Hepatocyte (in vitro differentiated cells): ENCODE data around the gene CCDC70. TPM values are rescaled to one million over a fixed set of nuclear protein-coding genes. Genes with fewer than 3 reads are reported as not detected.

Experiments used
- DNase-seq: peaks from one replicate; pipeline ENCODE4 v3.0.0-alpha.2; 2016; ENCODE audit warnings: low spot score
- H2AFZ ChIP-seq: fragments of 200-600 bp; sonication (generic); 2 replicates; pipeline ENCODE4 v1.6.0; 2016; ENCODE audit warnings: antibody characterized with exemption, mild to moderate bottlenecking
- H3K27ac ChIP-seq: fragments of 200-600 bp; sonication (generic); 2 replicates; pipeline ENCODE4 v1.5.1; 2016; ENCODE audit warnings: mild to moderate bottlenecking
- H3K27me3 ChIP-seq: fragments of 200-600 bp; sonication (generic); 2 replicates; pipeline ENCODE4 v1.6.1; 2016
- H3K36me3 ChIP-seq: fragments of 200-600 bp; sonication (generic); replicated peaks from 2 replicates; pipeline ENCODE4 v1.5.1; 2016; ENCODE audit warnings: low read depth; ENCODE audit not compliant: insufficient read depth
- H3K4me1 ChIP-seq: fragments of 200-600 bp; sonication (generic); 2 replicates; pipeline ENCODE4 v1.5.1; 2016; ENCODE audit warnings: mild to moderate bottlenecking, moderate library complexity; ENCODE audit not compliant: insufficient read depth
- H3K4me2 ChIP-seq: fragments of 200-600 bp; sonication (generic); 2 replicates; pipeline ENCODE4 v1.6.0; 2016
- H3K4me3 ChIP-seq: fragments of 200-600 bp; sonication (generic); 2 replicates; pipeline ENCODE4 v1.5.1; 2016; ENCODE audit warnings: mild to moderate bottlenecking
- H3K79me2 ChIP-seq: fragments of 200-600 bp; sonication (generic); 2 replicates; pipeline ENCODE4 v1.6.0; 2017; ENCODE audit warnings: mild to moderate bottlenecking
- H3K9me2 ChIP-seq: fragments of 200-600 bp; sonication (generic); replicated peaks from 2 replicates; pipeline ENCODE4 v1.6.0; 2017; ENCODE audit warnings: mild to moderate bottlenecking; ENCODE audit not compliant: insufficient read depth
- H3K9me3 ChIP-seq: fragments of 200-600 bp; sonication (generic); 2 replicates; pipeline ENCODE4 v1.5.1; 2016; ENCODE audit warnings: low read depth, mild to moderate bottlenecking
- H4K20me1 ChIP-seq: fragments of 200-600 bp; sonication (generic); 2 replicates; pipeline ENCODE4 v1.6.0; 2016; ENCODE audit warnings: mild to moderate bottlenecking; ENCODE audit not compliant: insufficient read depth, poor library complexity, severe bottlenecking
- EZH2 ChIP-seq: fragments of 200-600 bp; sonication (generic); IDR thresholded peaks from 2 replicates; pipeline ENCODE4 v1.6.1; 2016; ENCODE audit warnings: antibody characterized with exemption, mild to moderate bottlenecking, borderline replicate concordance
- EZH2phosphoT487 ChIP-seq: fragments of 200-600 bp; sonication (generic); IDR thresholded peaks from one replicate; pipeline ENCODE4 v1.6.1; 2018; ENCODE audit warnings: antibody characterized with exemption, mild to moderate bottlenecking, low read depth, moderate library complexity; ENCODE audit not compliant: unreplicated experiment, severe bottlenecking
- WGBS: methylation state at CpG from one replicate; pipeline ENCODE4 v1.1.6; 2016; ENCODE audit warnings: low lambda C conversion rate; ENCODE audit errors: missing lambda C conversion rate; 5-methylcytosine and 5-hydroxymethylcytosine counted together
- polyA plus RNA-seq: library from polyadenylated mRNA; unstranded; fragments of >200 nt; fragmentation: Nextera tagmentation; extraction: Ambion mirVana; gene quantifications from 2 replicates; pipeline ENCODE4 v1.2.1, GENCODE V29; 2016
- total RNA-seq: library from RNA; depleted of rRNA; stranded (reverse); fragments of >200 nt; gene quantifications from 2 replicates; pipeline ENCODE4 v1.2.3, GENCODE V29; 2014
- TF ChIP-seq, protein P1 (sequence below): fragments of 200-600 bp; sonication (generic); IDR thresholded peaks from 2 replicates; pipeline ENCODE4 v1.5.1; 2016; ENCODE audit warnings: antibody characterized with exemption, mild to moderate bottlenecking; ENCODE audit not compliant: poor library complexity

CCDC70 gene
- total and polyA plus RNA-seq, 2 experiments from 2014 or later = not detected

- no peaks in the 10 kb centered on the region for H3K9me2 ChIP-seq
- 93% methylated on average over 4 of the region's 4 CpGs for WGBS
- DNase-seq = no peak
- H3K4me2 ChIP-seq = no peak overlapping the region
- no peaks in the 10 kb centered on the region for H3K27me3 ChIP-seq
- TF ChIP-seq EZH2phosphoT487 = no peak
- no peak for TF ChIP-seq EZH2
- TF ChIP-seq, protein P1, sequence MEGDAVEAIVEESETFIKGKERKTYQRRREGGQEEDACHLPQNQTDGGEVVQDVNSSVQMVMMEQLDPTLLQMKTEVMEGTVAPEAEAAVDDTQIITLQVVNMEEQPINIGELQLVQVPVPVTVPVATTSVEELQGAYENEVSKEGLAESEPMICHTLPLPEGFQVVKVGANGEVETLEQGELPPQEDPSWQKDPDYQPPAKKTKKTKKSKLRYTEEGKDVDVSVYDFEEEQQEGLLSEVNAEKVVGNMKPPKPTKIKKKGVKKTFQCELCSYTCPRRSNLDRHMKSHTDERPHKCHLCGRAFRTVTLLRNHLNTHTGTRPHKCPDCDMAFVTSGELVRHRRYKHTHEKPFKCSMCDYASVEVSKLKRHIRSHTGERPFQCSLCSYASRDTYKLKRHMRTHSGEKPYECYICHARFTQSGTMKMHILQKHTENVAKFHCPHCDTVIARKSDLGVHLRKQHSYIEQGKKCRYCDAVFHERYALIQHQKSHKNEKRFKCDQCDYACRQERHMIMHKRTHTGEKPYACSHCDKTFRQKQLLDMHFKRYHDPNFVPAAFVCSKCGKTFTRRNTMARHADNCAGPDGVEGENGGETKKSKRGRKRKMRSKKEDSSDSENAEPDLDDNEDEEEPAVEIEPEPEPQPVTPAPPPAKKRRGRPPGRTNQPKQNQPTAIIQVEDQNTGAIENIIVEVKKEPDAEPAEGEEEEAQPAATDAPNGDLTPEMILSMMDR = no peak
- H3K4me3 ChIP-seq = no peak overlapping the region
- H4K20me1 ChIP-seq = no peaks in the 10 kb centered on the region
- H2AFZ ChIP-seq = no peak overlapping the region
- H3K27ac ChIP-seq = no peak overlapping the region
- no peaks in the 10 kb centered on the region for H3K79me2 ChIP-seq
- no peaks in the 10 kb centered on the region for H3K36me3 ChIP-seq
- H3K4me1 ChIP-seq = no peaks in the 10 kb centered on the region
- no peaks in the 10 kb centered on the region for H3K9me3 ChIP-seq
Measured at GRCh38 chr13:51818276-51818675, 43.5 kb upstream of the CCDC70 start.

- no peaks in the 10 kb centered on the region for H3K79me2 ChIP-seq
- no peak overlapping the region for H3K27ac ChIP-seq
- 88% methylated on average over 9 of the region's 9 CpGs for WGBS
- no peaks in the 10 kb centered on the region for H3K9me3 ChIP-seq
- no peaks in the 10 kb centered on the region for H3K36me3 ChIP-seq
- H3K9me2 ChIP-seq = no peaks in the 10 kb centered on the region
- no peak for DNase-seq
- no peaks in the 10 kb centered on the region for H4K20me1 ChIP-seq
- TF ChIP-seq, protein P1 = no peak
- no peak for TF ChIP-seq EZH2
- TF ChIP-seq EZH2phosphoT487 = no peak
- no peaks in the 10 kb centered on the region for H3K4me1 ChIP-seq
- H3K4me3 ChIP-seq = no peak overlapping the region
- H3K27me3 ChIP-seq = no peaks in the 10 kb centered on the region
- no peak overlapping the region for H3K4me2 ChIP-seq
- H2AFZ ChIP-seq = no peak overlapping the region
Measured at GRCh38 chr13:51818781-51819511, 42.8 kb upstream of the CCDC70 start.

DNA sequence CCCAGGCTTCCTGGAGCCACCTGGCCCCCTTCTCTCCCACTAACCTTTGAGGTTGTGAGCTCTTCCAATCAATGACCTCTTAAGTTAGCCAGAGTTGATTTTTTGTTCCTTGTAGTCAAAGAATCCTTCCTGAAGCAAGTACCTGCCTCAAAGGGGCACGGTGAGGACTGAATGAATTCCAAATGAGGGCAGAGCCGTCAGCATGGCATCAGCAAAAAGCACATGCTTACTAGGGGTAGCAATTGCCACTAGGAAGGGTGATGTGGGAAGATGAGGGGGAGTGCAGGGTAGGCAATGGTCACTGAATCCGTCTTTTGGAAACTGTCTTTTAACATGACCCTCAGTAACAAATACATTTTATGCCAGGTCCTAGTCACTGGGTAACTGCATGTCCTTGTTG is 42.2 kb upstream of the CCDC70 start:
- H4K20me1 ChIP-seq = no peaks in the 10 kb centered on the region
- no peaks in the 10 kb centered on the region for H3K4me1 ChIP-seq
- H3K4me3 ChIP-seq = no peak overlapping the region
- no peak for DNase-seq
- TF ChIP-seq, protein P1 = no peak
- TF ChIP-seq EZH2phosphoT487 (no peak), EZH2 (no peak)
- H3K36me3 ChIP-seq = no peaks in the 10 kb centered on the region
- no peak overlapping the region for H3K27ac ChIP-seq
- H2AFZ ChIP-seq = no peak overlapping the region
- no peaks in the 10 kb centered on the region for H3K79me2 ChIP-seq
- no peaks in the 10 kb centered on the region for H3K9me3 ChIP-seq
- no peak overlapping the region for H3K4me2 ChIP-seq
- H3K27me3 ChIP-seq = no peaks in the 10 kb centered on the region
- H3K9me2 ChIP-seq = no peaks in the 10 kb centered on the region
- WGBS = 97% methylated on average over 3 of the region's 3 CpGs
